SH-SY5Y (cell line): Measurements from ENCODE around the gene JAM3.

Source experiments
- GATA2 ChIP-seq: IDR thresholded peaks from 2 replicates; pipeline ENCODE4 v1.6.1; 2011; ENCODE audit warnings: mild to moderate bottlenecking, low read depth, low read length
- GATA3 ChIP-seq: IDR thresholded peaks from 2 replicates; pipeline ENCODE4 v1.6.1; 2011; ENCODE audit warnings: low read depth, mild to moderate bottlenecking, low read length, moderate library complexity

DNA sequence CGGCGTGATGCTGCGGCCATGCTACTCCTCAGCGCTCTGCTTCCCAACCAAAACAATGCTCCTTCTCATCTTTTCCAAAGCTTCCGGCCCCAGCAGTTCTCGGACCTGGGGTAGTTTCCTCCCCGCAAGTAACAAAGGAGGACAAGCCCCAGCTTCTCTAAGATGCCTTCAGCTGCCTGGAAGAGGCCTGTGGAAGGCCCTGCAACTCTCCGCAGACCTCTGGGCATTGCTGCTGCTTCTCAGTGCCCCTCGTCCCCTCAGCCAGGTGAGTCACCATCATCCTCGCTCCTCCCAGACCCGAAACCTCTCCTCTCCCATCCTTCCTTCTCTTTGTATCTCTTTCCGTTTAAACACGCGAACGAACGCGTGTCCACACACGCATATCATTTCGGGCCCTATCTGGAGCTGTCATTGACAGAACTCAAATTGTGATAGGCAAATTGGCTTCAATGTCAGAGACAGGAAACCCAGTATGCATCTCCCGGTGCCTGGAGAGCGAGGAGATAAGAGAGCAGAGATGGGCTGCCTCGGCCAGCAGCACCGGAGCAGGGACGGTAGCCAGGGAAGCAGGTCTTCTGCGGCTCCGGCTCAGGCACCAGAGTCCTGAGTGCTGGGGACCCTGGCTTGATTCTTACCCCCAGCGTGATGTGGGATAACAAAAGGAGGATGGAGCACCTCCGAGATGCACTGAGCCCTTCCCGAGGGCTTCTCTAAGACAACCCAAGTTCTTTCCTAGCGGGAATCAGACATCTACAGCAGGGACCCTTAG, 22.0 kb upstream of the JAM3 start:
- no peak for TF ChIP-seq GATA2
- TF ChIP-seq GATA3, result no peak
